AG20443 (cell line): ENCODE results near the gene GAREM2.
"Not testable (repeated sequence)": the region's sequence is repeated elsewhere in the genome, so short reads cannot be mapped to it uniquely, and the experiment has no call there.

Source experiments
- DNase-seq: peaks from one replicate; pipeline ENCODE4 v3.0.0; 2012; ENCODE audit warnings: low spot score, mixed read lengths

Gene GAREM2

DNA sequence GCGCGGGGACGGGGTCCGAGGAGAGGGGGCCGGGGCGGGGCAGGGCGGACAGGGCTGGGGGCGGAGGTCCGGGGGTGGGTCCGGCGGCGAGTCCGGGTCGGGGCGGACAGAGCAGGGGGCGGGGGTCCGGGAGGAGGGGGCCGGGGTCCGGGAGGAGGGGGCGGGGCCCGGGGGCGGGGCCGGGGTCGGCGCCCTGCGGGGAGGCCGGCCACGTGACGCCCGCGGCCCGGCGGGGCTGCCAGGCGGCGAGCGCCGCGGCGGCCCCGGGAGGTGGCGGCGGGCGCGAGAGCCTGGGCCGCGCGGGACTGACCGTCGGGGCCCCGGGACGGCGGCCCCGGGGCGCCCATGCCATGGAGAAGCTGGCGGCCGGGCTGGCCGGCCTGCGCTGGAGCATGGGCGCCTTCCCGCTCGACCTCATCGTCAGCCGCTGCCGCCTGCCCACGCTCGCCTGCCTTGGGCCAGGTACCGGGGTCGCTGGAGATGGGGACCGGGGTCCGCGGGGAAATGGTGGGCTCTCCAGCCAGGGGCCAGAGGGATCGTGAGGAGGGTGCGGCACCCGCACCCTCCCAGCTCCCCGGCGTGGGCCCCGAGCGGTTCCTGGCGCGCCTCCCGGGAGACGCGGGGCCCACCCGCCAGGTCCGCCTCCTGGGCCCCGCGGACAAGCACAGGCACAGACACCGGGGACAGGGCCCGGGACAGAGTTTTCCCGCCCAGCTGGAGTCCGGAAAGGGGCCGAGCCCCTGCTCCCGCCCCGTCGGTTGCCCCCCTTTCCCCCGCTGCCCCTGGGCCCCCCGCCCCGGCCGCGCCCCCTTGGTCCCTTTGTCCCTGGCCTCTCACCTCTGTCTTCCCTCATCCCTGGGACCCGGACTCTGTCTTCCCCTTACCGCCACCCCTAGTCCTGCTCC is at the start of gene GAREM2:
Gene GAREM2, plus strand, starts transcription at position 218 of the 905 bp plus-strand sequence. Its CDS starts 133 bp downstream, at position 351.
- DNase-seq, result peak; percentile 62

DNA sequence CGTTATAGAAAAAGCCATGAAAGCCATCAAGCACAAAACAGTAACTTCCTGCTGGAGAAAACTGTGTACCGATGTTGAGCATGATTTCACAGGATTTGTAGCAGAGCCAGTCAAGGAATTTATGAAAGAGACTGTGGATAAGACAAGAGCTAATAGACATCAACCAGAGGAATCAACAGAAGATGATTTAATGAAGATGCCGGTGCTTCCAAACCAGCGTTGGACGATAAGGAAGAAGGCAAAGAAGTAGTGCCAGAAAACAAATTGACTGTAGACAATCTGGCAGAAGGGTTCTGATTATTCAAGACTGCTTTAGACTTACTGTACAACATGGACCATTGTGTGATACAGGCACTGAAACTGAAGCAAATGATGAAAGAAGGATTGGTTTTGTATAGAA is 49.5 kb upstream of the GAREM2 start:
- no peak for DNase-seq

DNA sequence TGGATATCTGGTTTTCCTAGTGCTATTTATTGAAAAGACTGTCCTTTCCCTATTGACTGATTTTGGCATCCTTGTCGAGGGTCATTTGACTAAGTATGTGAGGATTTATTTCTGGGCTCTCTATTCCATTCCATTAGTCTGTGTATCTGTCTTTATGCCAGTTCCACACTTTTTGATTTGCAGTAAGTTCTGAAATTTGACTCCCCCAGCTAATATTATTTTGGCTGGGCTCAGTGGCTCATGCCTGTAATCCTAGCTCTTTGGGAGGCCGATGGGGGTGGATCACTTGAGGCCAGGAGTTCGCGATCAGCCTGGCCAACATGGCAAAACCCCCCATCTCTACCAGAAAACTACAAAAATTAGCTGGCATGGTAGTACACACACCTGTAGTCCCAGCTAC is 46.8 kb upstream of the GAREM2 start:
- no peak for DNase-seq

DNA sequence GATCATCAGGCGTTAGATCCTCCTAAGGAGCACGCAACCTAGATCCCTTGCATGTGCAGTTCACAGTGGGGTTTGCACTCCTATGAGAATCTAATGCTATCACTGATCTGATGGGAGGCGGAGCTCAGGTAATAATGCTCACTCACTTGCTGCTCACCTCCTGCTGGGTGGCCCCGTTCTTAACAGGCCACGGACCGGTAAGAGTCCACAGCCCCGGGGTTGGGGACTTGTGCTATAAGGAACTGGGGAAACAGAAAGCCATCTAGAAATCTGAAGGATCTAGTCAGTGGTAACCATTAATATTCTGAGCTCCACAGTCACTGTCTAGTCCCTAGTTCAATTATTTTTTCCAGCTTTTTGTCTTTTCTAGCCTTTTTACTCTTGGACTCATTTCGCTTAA is 44.7 kb upstream of the GAREM2 start:
- DNase-seq, result no peak

DNA sequence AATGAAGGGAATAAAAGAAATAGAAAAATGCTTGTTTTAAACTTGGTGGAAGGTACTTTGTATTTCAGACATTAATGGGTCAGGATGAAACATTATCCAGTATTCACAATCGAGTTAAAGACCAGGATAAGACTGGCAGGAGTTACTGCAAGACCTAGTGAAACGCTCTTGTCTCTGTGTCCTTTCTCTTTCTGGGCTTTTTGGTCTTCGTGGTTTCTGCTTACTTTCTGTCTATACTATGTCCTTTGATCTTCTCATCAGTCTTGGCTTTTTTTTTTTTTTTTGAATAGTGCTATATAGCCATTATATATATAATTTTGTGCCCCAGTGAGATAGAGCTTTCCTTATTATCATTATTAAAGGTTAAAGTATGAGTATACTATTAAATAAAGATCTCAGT is 42.1 kb upstream of the GAREM2 start:
- DNase-seq, result no peak

DNA sequence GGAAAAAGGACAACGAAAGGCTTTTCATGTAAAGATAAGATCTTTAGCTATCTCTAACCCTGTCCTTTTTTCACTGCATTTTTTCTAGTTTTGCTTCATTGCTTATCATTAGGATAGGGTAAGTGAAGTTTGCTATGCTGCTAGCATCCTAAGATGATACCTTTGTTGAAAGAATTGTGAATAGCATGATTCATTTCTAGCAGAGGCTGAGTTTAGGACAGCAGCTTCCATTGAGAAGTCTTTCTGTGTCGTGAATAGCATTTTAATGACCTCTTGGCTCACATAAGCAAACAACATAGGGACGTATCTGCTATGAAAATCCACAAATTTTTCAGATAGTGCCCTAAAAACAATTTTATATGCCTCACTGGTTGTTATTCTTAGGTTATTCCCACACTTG is 36.4 kb upstream of the GAREM2 start:
- no peak for DNase-seq

DNA sequence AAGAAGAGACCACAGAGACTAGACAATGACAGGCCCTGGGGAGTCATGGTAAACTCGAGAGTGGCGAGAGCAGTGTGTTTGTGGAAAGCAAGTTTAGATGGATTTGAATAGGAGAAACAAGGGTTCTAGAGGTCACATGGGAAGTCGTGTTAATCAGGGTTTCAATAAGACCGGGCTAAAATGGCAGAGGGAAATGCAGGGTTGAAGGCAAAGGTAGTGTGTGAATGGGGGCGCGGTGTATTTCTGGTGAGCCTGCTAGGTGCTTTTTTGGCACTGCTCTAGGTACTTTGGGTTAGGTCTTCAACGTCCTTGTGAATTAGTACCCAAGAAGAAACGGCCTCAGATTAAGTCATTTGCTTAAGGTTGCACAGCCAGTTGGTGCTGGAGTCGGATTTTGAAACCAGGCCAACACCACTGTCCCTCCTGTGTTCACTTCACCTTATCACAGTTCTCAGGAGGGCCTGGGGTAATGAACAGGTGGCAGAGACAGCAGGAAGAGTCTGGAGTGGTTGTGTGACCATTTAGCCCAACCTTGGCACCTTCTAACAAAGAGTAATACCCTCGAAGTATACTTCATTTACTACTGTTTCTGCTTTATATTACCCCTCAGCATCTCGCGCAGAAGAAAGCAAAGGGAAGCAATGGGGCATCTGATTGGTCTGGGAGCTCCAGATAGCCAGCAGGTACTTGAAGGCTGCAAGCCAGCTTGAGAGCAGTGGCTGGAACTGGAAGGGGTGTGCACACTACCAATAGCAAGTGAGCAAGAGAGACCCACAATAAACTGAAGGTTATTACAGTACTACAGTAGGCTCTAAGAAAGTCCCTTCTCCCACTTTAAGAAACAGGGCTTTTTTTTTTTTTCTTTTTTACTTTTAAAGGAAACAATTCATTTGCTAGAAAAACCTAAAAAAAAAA is 33.4 kb upstream of the GAREM2 start:
- DNase-seq, result no peak

DNA sequence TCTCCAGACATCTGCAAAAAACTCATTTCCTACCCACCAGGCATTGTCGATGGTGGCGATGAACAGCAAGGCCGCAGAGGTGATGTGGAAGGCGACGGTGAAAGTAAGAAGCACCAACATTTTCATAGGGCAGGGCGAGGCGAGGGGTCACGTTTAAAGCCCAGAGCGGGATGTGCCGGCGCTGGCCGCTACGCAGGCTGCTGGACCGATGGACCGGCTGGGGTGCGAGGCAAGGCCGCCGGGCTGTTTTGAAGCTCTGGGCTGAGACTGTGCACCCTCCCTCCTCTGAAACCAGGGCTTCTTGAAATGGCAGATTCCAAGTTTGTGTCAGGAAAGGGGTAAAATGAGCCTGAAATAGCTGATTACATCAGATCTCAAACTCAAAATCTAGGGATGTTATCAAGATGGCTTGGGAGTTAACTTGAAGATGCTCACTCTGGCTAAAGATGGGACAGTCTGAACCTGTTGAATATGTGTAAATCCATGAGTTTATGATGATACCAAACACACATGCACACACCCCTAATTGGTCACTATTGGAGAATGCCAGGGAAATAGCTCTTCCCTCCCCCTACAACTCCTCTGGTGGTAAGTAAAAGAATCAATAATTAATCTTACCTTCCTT is 31.6 kb upstream of the GAREM2 start:
- DNase-seq, result no peak

DNA sequence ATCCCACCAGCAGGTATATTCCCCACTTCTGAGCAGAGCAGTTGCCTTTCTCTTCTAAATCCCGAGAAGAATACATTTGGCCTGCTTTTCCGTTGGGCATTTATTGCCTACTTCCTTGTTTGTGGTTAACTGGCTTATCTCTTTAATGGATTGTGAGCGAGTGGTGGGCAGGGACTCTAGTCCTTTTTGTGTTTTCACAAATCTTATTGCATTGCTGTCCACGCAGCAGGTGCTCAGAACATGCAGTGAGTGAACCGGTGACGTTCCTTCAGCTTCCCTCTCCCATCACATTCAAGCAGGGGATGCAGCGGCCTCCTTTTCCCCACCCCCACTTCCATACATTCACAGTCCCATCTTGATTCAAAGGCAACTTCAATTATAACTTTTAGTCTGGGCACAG is 28.9 kb upstream of the GAREM2 start:
- DNase-seq, result no peak

DNA sequence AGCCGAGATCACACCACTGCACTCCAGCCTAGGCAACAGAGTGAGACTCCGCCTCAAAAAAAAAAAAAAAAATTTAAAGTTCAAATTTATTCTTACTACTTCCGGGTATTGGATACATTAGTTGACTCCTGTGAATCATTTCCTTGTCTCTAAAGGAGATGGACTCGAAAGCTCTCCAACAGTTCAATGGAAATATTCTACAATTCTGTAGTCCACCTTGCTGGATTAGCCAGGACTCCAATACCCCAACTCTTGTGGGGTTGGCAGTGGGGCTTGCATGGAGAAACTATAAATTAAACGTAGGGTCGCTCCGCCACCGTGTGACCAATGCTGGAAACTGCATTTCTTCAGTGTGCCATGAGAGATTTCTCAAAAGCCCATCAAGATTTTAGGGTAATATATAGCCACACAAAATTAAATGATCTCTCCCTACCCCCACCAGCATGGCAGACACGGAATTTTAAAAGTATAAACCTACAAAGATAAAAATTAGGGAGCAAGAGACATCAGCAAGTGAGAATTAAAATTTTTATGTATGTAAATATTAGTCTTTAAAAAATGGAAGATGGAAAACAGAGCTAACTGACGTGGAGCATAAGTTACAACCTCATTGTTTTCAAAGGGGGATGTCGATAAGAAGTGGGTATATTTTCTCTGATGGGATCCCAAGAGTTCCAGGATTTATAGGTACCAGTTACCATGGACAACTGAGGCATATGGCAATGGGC is 27.8 kb upstream of the GAREM2 start:
- peak; percentile 72 for DNase-seq

DNA sequence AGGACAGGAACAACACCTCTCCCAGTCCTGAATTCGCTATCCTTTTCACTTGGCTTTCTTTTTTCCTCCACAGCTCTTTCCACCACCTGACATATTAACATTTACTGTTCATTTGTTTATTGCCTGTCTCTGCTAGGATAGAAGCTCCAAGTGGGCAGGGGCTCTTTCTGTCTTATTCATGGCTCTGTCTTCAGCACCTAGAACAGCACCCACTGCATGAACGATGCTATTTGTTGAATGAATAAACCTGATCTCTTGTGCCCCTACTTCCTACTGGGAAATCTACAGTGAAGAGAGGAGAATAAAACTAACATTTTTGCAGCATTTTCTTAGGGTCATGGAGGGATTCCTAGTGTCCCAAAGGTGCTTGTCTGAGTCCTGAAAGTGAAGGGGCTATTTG is 24.4 kb upstream of the GAREM2 start:
- DNase-seq, result no peak

DNA sequence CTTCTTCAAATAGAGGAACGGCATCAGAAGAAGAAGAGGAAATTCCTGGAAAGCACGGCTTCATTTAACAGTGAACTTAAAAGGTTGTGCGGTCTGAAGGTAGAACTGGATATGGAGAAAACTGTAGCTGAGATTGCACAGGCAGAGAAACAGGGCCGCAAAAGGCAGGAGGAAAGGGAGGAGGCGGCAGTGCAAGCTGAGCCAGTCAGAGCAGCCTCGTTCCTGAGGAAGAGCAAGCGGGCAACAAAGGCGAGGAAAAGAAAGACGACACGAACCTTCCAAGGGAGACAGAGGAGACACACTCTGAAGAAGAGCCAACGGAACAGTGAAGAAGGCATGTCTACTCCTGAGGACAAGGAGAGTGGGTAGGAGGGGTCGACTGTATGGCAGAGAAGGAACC is 22.6 kb upstream of the GAREM2 start:
- no peak for DNase-seq

DNA sequence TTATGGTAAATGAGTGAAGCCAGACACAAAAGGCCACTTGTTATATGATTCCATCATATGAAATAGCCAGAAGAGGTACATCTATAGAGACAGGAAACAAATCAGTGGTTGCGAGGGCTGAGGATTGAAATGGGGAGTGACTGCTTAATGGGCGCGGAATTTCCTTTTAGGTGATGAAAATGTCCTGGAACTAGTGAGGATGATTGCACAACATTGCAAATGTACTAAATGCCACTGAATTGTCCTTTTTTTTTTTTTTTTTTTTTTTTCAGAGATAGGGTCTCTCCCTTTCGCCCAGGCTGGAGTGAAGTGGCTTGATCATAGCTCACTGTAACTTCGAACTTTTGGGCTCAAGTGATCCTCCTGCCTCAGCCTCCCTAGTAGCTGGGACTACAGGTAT is 15.3 kb upstream of the GAREM2 start:
- DNase-seq, result no peak

DNA sequence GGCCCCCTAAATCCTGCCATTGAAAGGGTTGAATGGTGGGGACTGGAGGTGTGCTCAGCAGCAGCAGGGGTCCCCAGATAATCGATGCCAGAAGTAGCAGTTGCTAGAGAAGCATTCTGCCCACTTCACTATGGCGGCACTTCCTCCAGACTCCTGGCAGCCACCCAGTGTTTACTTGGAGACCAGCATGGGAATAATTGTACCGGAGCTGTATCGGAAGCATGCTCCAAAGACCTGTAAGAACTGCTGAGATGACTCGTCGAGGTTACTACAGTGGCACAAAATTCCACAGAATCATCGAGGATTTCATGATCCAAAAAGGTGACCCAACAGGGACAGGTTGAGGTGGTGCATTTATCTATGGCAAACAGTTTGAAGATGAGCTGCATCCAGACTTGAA is 11.0 kb upstream of the GAREM2 start:
- DNase-seq, result no peak

DNA sequence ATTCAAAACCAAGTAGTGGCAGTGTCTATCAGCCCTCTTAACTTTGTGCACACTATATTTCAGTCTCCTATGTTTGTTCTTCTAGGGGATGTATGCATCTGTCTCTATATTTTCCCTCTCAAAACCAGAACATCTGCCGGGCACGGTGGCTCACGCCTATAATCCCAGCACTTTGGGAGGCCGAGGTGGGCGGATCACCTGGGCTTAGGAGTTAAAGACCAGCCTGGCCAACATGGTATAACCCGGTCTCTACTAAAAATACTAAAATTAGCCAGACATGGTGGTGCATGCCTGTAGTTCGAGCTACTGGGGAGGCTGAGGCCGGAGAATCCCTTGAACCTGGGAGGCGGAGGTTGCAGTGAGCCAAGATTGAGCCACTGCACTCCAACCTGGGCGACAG is 9.9 kb upstream of the GAREM2 start:
- DNase-seq, result no peak

DNA sequence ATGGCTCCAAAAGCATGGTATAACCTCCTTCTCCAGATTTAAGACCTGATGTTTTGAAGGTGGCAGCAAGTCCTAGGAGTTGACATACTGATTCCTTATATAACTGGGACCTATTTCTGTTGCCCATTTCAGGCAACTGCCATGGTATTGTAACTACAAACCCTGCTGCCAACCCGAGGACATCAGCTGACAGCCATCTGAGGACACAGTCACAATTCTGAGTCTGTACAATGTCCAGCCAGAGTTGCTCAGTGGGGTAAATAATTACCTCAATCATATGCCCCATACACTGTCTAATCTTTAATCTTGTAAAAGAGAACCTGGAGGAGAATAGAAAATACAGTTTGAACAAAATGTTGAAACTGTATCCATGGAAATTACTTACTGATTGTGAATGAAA is 8.7 kb upstream of the GAREM2 start:
- DNase-seq, result no peak

DNA sequence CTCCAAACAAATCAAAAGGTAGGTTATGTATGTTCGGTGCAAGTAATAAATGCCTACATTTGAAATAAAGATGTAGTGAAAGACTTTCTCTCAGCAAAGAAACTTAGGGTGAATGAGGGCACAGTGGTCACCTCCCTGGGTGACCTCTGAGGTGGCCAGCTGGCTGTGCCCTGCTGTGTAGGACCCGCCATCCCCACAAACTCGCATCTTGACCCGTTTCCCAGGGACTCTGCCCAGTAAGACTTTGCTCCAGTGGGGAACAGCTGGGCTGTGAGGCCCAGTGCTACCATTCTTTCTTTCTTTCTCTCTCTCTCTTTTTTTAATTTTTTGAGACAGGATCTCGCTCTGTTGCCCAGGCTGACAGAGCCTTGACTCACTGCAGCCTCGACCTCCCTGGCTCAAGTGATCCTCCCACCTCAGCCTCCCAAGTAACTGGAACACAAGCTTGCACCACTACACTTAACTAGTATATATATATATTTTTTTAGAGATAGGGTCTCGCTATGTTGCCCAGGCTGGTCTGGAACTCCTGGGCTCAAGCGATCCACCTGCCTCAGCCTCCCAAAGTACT is 8.2 kb upstream of the GAREM2 start:
- no peak for DNase-seq

DNA sequence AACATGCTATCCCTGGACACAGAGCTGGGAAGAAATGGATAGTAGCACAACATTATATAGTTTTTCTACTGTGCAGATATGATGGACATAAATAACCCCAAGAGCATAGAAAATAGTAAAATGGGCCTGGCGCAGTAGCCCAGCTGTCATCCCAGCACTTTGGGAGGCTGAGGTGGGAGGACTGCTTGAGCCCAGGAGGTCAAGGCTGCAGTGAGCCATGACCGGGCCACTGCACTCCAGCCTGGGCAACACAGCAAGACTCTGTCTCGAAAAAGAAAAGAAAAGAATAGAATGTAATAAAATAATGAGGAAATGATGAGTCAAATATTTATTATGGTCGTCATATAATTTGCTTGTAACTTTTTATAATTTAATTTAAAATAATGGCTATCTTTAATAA is 7.5 kb upstream of the GAREM2 start:
- DNase-seq, result no peak

DNA sequence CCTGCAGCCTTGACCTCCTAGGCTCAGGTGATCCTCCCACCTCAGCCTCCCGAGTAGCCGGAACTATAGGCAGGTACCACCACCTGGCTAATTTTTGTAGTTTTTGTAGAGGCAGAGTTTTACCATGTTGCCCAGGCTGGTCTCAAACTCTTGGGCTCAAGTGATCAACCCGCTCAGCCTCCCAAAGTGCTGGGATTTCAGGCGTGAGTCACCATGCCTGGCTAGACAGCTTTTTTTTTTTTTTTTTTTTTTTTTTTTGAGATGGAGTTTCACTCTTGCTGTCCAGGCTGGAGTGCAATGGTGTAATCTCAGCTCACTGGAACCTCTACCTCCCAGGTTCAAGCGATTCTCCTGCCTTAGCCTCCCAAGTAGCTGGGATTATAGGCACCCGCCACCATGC is 6.3 kb upstream of the GAREM2 start:
- not testable (repeated sequence) for DNase-seq

DNA sequence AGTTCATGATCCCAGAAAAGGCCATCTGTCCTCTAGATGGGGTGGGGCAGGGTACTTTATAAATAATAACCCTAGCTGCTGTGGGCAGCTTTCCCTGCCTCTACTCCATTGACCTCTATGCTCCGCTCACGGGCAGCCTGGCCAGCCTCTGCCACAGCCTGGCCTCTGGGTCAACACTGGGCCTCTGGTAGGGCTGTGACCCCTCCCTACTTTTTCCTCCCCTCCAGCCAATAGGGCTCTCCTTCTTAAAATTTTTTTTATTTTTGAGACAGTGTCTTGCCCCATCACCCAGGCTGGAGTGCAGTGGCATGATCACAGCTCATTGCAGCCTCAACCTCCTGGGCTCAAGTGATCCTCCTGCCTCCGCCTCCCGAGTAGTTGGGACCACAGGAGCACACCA is 4.1 kb upstream of the GAREM2 start:
- DNase-seq, result no peak

DNA sequence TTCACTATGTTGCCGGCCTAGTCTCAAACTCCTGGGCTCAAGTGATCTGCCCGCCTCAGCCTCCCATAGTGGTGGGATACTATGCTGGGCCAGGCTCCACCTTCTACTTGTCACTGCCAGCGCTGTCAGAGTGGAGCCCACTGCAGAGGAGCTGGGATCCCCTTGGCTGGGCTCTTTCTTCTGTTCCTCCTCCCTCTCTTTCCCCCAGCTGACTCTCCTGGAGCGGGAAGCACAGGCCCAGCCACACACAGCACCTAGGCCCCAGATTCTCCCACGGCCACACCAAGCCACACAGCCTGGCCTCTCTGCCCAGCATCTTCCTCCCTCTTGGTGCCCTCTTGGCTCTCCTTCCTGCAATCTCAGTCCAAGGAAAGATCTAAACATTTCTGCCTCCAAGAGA is 3.7 kb upstream of the GAREM2 start:
- DNase-seq, result no peak
